ENCODE measurements around the gene NCOA7.
"Not testable (repeated sequence)": the region's sequence is repeated elsewhere in the genome, so short reads cannot be mapped to it uniquely, and the experiment has no call there.

The NCOA7 gene

DNA sequence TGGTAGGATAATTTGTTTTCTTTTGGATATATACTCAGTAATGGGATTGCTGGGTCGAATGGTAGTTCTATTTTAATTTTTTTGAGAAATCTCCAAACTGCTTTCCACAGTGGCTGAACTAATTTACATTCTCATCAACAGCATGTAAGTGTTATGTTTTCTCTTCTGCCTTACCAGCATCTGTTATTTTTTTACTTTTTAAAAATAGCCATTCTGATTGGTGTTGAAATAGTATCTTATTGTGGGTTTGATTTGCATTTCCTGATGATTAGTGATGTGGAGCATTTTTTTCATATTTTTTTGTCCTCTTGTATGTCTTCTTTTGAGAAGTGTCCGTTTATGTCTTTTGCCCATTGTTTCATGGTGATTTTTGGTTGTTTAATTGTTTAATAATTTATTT is 177.7 kb downstream of the NCOA7 start:
- TF ChIP-seq CTCF (conservative IDR thresholded peaks at IDR 0.05; ENCODE audit: low read depth, low read length) = no peak
- no peak overlapping the region for H3K4me3 ChIP-seq (ENCODE audit: low read depth, low read length)
- no peak for DNase-seq (ENCODE audit: low read depth)

GRCh38 chr6:125970760-125971159 is 180.0 kb downstream of the NCOA7 start:
- DNase-seq (ENCODE audit: low read depth) = no peak
- H3K4me3 ChIP-seq (ENCODE audit: low read depth, low read length) = no peak overlapping the region
- no peak for TF ChIP-seq CTCF (conservative IDR thresholded peaks at IDR 0.05; ENCODE audit: low read depth, low read length)

GRCh38 chr6:125972478-125972877 is 181.7 kb downstream of the NCOA7 start:
- not testable (repeated sequence) for DNase-seq (ENCODE audit: low read depth)

GRCh38 chr6:125974214-125974866 is 183.6 kb downstream of the NCOA7 start:
- no peak overlapping the region for H3K4me3 ChIP-seq (ENCODE audit: low read depth, low read length)
- peak; percentile 56 for TF ChIP-seq CTCF (conservative IDR thresholded peaks at IDR 0.05; ENCODE audit: low read depth, low read length)
- peak; percentile 83 for DNase-seq (ENCODE audit: low read depth)

More at GRCh38 chr6:125972478-125972877, 181.7 kb downstream of the NCOA7 start:
- H3K4me3 ChIP-seq (ENCODE audit: low read depth, low read length) = not testable (repeated sequence)

DNA sequence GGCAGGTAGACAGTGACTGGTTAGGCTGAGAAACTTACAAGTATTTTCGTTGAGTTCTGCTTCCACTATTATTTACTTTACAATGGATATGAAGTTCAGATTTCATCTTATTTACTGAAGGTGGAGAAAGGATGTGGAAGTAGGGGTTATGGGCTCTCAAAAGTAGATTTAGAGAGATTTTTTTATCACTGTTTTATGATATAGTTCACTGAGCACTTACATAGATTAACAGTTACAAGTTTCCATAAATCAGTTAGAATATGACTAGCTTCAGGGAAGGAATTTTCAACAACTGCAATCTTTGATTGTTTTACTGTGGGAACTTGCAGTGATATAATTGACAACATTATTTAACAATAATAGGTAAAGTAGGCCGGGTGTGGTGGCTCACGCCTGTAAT is 188.3 kb downstream of the NCOA7 start:
- no peak for DNase-seq (ENCODE audit: low read depth)
- TF ChIP-seq CTCF (conservative IDR thresholded peaks at IDR 0.05; ENCODE audit: low read depth, low read length) = no peak
- H3K4me3 ChIP-seq (ENCODE audit: low read depth, low read length) = no peak overlapping the region
